NB4 (cell line): Measurements from ENCODE around the gene PCCA.

ENCODE experiments used
- CTCF ChIP-seq: IDR thresholded peaks from one replicate; pipeline ENCODE4 v1.5.1; 2012; ENCODE audit warnings: low read depth, low read length
- MAX ChIP-seq: IDR thresholded peaks from 2 replicates; pipeline ENCODE4 v1.6.1; 2011; ENCODE audit warnings: low read depth, low read length
- POLR2A ChIP-seq: IDR thresholded peaks from 2 replicates; pipeline ENCODE4 v1.6.1; 2011; ENCODE audit warnings: mild to moderate bottlenecking; ENCODE audit not compliant: insufficient read length; ENCODE audit errors: extremely low read depth

DNA sequence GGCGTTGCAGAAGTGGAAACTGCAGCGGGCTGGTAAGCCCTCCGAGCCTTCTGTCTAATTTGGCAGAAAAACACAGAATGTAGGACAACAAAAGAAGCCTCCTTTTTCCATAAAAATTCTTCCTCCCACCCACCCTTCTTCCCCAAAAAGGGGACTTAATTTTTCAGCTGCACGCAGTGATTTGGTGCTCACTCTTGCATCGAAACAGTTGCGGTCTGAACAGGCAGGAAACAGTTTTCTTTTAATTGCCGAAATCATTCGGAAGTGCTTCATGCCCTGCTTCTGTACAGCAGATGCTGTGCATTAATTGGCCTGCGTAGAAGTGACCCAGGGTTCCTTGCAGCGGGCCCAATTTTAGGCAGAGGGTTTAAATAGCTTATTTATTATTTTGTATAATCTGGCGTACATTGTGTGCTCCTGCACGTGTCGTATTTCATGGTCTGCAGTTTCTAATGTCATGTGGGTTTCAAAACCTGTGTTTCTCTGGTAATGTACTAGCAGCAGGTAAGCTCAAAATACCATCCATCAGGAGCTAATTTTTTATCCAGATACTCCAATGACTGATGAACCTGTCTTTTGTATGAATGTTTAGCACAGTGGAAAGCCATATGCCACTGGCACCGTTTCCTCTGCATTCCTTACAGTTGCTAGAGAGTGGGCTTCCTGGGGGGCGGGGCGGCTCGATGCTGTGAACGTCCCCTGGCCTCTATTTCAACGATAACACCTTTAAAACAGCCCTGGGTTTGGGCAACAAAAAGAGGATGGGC lies 433.1 kb downstream of the PCCA start:
- no peak for TF ChIP-seq CTCF
- no peak for TF ChIP-seq MAX
- TF ChIP-seq POLR2A, result no peak
